Effector memory CD8-positive, alpha-beta T cell (primary cell): ENCODE data around the gene MAGI3.
"Not testable (repeated sequence)": the region's sequence is repeated elsewhere in the genome, so short reads cannot be mapped to it uniquely, and the experiment has no call there.

ENCODE experiments used
- ATAC-seq: fragments of 150-1000 bp; cut with Tn5 transposase; replicated peaks from 2 replicates; pipeline ENCODE4 v1.10.0; 2021; ENCODE audit warnings: mild to moderate bottlenecking, moderate library complexity
- DNase-seq, 3 experiments: peaks; one replicate each; pipeline ENCODE4 v3.0.0; 2021
- H3K27ac Mint-ChIP-seq, 2 donors: one replicate each; pipeline ENCODE4 v1.8.0; 2022; ENCODE audit warnings: mild to moderate bottlenecking in 2 of 2, mixed read lengths in 2 of 2, moderate library complexity in 2 of 2
- H3K27me3 Mint-ChIP-seq, 2 donors: one replicate each; pipeline ENCODE4 v1.8.0; 2022; ENCODE audit warnings: mixed read lengths in 2 of 2
- H3K36me3 Mint-ChIP-seq: one replicate; pipeline ENCODE4 v1.8.0; 2022; ENCODE audit warnings: mild to moderate bottlenecking, moderate library complexity, mixed read lengths; ENCODE audit not compliant: insufficient read depth
- H3K4me1 Mint-ChIP-seq, 2 donors: one replicate each; pipeline ENCODE4 v1.8.0; 2022; ENCODE audit warnings: low read depth in 2 of 2, mixed read lengths in 2 of 2
- H3K4me3 Mint-ChIP-seq, 2 donors: one replicate each; pipeline ENCODE4 v1.8.0; 2022; ENCODE audit warnings: mild to moderate bottlenecking in 2 of 2, mixed read lengths in 2 of 2, moderate library complexity in 2 of 2
- H3K9me3 Mint-ChIP-seq, 2 donors: one replicate each; pipeline ENCODE4 v1.8.0; 2022; ENCODE audit warnings: mixed read lengths in 2 of 2

The MAGI3 gene

DNA sequence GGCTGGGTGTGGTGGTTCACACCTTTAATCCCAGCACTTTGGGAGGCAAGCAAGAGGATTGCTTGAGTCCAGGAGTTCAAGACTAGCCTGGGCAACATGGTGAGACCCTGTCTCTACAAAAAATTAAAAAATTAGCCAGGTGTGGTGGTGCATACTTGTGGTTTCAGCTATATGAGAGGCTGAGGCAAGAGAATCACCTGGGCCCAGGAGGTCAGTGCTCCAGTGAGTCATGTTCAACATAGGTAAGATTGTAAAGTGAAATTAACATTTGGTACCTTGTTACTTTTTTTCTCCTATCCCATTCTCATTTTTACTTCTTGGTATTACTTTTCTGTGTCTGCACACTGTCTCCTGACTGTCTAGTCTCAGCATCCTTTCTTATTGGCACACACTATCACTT is 19.0 kb downstream of the MAGI3 start:
- DNase-seq, result no peak
- Mint-ChIP-seq H3K27me3 (peaks cover 0 to 9% of the 10 kb centered on the region in 2 donors), H3K36me3 (no peaks in the 10 kb centered on the region), H3K4me1 (no peaks in the 10 kb centered on the region), H3K9me3 (peaks cover 0 to 5% of the 10 kb centered on the region in 2 donors), H3K4me3 (no peak overlapping the region), H3K27ac (no peak overlapping the region)
- no peak for ATAC-seq

DNA sequence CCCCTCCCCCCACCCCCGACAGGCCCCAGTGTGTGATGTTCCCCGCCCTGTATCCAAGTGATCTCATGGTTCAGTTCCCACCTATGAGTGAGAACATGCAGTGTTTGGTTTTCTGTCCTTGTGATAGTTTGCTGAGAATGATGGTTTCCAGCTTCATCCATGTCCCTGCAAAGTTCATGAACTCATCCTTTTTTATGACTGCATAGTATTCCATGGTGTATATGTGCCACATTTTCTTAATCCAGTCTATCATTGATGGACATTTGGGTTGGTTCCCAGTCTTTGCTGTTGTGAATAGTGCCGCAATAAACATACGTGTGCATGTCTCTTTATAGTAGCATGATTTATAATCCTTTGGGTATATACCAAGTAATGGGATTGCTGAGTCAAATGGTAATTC is 21.7 kb downstream of the MAGI3 start:
- H3K4me1 Mint-ChIP-seq, H3K27me3 Mint-ChIP-seq, H3K4me3 Mint-ChIP-seq, ATAC-seq, DNase-seq, H3K9me3 Mint-ChIP-seq, H3K36me3 Mint-ChIP-seq, H3K27ac Mint-ChIP-seq: not testable (repeated sequence)

DNA sequence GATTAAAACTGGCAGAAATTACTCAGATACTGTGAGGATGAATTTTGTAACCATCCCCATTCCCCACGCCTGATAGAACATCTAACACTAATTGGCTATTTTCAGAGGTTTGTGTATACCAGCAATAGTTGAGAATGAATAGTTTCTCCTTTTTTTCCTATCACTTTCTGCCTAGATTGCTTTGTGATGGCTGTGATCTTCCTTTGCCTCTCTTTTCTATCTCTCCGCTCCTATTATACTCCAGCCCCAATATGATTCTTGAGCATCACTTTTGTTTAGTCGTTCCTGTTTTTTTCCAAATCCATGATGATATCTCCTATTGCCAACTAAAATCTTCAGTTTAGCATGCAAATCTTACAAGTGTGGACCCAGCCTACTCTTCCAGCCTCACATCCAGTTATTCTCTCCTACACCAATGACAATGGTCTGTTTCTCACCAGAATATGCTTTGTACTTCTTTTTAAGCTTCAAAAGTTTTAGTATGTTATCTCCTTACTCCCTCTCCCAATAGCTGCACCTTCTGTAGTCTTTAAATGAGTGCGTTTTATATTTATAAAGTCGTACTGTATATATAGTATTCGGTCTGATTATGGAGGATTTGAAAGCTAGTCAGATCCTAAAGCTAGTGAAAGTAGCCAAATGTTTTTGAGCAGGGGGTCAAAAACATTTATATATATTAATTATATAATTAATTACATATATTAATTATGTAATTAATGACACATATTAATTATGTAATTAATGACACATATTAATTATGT is 25.2 kb downstream of the MAGI3 start:
- H3K27me3 Mint-ChIP-seq, result peaks cover 0 to 21% of the 10 kb centered on the region in 2 donors
- no peak overlapping the region for H3K27ac Mint-ChIP-seq
- DNase-seq (no peak), ATAC-seq (no peak)
- no peaks in the 10 kb centered on the region for H3K4me1 Mint-ChIP-seq
- no peaks in the 10 kb centered on the region for H3K36me3 Mint-ChIP-seq
- H3K9me3 Mint-ChIP-seq, result peaks cover 0 to 7% of the 10 kb centered on the region in 2 donors
- H3K4me3 Mint-ChIP-seq, result no peak overlapping the region

DNA sequence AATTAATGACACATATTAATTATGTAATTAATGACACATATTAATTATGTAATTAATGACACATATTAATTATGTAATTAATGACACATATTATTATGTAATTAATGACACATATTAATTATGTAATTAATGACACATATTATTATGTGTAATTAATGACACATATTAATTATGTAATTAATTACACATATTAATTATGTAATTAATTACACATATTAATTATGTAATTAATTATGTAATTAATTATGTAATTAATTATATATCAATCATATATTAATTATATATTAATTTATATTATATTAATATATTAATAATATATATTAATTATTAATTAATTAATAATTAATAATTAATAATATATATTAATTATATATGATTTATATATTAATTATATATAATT is 25.8 kb downstream of the MAGI3 start:
- DNase-seq, H3K4me3 Mint-ChIP-seq, H3K36me3 Mint-ChIP-seq, H3K9me3 Mint-ChIP-seq, ATAC-seq, H3K4me1 Mint-ChIP-seq, H3K27ac Mint-ChIP-seq: not testable (repeated sequence)
- peaks cover 0 to 21% of the 10 kb centered on the region in 2 donors for H3K27me3 Mint-ChIP-seq

DNA sequence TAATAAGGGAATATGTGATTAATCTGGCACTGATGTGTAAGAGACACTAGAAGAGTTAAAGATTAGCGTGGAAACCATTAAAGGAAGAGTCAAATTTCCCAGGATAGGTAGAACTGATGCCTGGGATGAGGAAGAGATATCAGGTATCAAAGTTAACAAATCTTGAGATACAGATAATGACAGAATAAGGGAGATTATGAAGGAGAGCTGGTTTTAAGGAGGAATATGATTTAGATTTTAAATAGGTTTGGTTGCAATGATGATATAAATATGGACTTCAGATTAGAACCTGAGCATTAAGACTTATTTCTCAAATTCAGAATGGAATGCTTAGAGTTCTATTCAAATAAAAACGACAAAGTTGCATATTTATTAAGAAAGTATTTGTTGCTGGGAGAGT is 26.2 kb downstream of the MAGI3 start:
- Mint-ChIP-seq H3K27me3 (peaks cover 0 to 22% of the 10 kb centered on the region in 2 donors), H3K4me3 (no peak overlapping the region), H3K4me1 (peaks cover 0 to 1% of the 10 kb centered on the region in 2 donors), H3K27ac (no peak overlapping the region), H3K9me3 (peaks cover 0 to 7% of the 10 kb centered on the region in 2 donors), H3K36me3 (no peaks in the 10 kb centered on the region)
- ATAC-seq (no peak), DNase-seq (no peak)

DNA sequence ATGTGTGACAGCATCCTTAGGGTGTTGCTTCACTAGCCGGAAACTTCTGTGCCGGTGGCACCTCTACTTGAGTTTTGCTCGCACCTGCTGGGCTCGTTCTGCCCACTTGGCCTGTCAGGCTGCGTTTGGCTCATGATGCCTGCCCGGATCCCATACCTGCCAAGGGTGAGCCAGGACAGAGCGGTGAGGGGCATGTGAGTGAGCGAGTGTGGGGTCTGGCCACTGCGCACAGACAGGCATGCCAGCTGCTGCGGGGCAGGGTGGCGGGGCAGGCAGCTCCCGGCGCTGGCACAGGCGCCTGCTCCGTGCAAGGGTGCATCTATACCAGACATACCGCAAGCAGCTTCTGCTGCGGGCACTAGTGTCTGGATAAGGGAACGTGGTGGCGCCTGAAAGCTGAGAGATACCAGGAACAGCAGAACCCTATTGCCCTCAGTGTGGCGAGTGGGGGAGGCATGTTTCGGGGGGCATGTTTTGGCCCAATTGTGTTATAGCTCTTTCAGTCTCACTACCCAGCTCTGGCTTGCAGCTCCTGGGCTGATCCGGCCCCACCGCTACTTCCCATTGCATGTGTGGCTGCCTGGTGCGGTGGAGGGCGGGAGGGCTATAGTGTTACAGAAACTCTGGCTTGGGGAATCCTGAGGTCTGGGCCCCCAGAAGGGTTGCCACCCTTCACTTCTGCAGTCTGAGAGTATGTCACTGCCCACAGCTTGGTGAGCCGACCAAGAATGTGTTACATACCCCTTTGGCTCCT is 32.2 kb downstream of the MAGI3 start:
- Mint-ChIP-seq H3K4me3 (no peak overlapping the region), H3K27ac (no peak overlapping the region), H3K36me3 (peaks cover 2% of the 10 kb centered on the region), H3K9me3 (peaks cover 3 to 8% of the 10 kb centered on the region in 2 donors), H3K27me3 (peaks cover 0 to 32% of the 10 kb centered on the region in 2 donors), H3K4me1 (peaks cover 0 to 6% of the 10 kb centered on the region in 2 donors)
- no peak for ATAC-seq
- no peak for DNase-seq

DNA sequence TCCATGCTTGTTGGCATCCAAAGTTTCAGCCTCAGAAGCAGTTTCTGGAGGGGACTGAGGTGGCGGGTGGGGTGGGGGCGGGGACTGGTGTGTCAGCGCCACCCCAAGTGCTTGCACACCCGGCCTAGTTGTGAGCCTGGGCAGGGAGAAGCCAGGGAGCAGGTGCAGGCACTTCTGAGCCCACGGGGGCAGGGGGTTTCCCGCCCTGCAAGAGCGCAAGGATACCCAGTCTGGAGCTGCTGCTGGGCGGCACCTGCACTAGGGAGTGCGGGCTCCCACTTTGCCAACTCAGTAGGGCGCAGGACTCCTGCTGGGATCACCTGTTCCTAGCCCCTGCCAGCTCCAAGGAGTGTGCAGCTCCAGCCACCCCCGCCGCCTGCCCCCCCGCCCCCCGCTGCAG is 33.5 kb downstream of the MAGI3 start:
- H3K9me3 Mint-ChIP-seq, result peaks cover 3 to 8% of the 10 kb centered on the region in 2 donors
- peaks cover 2% of the 10 kb centered on the region for H3K36me3 Mint-ChIP-seq
- no peak overlapping the region for H3K27ac Mint-ChIP-seq
- DNase-seq (no peak), ATAC-seq (no peak)
- H3K4me1 Mint-ChIP-seq, result peaks cover 0 to 6% of the 10 kb centered on the region in 2 donors
- peaks cover 0 to 28% of the 10 kb centered on the region in 2 donors for H3K27me3 Mint-ChIP-seq
- no peak overlapping the region for H3K4me3 Mint-ChIP-seq

DNA sequence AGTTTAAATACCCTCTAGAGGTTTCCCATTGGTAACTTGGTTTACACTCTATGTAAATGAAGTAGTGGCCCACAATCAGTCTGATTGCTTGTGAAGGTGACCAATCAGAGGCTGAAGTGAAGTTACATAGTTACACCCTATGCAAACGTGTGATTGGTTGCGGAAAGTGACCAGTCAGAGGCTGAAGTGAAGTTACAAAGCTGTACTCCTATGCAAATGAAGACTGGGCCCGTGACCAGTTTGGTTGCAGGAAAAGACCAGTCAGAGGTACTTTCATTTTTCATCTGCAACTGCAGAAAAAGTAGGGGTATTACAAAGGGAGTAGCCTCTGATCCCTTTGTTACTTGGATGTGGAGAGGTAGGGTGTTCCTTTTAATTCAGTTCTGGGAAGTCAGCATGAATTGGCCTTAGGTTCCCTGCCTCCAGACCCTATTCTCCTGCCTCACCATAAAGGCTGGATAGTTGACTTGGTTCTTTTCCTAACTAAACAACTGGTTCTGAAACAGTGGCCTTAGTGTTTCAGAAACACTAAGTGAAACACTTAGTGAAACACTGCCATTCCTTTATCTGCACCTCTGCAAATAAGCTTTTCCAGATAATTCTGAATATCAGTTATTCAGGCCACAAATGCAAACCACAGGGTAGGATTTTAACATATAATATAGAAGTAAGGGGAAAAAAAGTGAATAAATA is 39.3 kb downstream of the MAGI3 start:
- no peak overlapping the region for H3K27ac Mint-ChIP-seq
- DNase-seq, result no peak
- H3K27me3 Mint-ChIP-seq, result no peaks in the 10 kb centered on the region
- no peak overlapping the region for H3K4me3 Mint-ChIP-seq
- peaks cover 0 to 4% of the 10 kb centered on the region in 2 donors for H3K4me1 Mint-ChIP-seq
- peaks cover 0 to 8% of the 10 kb centered on the region in 2 donors for H3K9me3 Mint-ChIP-seq
- peaks cover 2% of the 10 kb centered on the region for H3K36me3 Mint-ChIP-seq
- ATAC-seq, result no peak

DNA sequence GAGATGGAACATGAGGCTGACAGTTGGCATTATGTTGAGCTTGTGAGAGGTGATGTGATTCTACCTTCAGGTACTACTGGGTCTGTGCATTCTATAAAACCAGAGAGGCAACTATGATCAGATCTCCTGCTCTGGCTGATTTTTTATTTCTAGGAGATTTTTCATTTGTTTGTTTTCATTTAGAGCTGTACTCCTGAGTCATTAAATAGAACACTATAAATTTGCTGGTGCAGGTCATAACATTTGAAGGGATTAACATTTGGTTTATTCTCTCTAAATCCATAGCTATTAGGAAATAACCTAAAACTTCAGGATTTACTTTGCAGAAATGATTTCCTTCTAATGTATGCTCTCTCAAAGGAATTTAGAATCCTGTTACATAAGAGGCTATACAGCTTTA is 42.9 kb downstream of the MAGI3 start:
- H3K9me3 Mint-ChIP-seq, result no peaks in the 10 kb centered on the region
- H3K27ac Mint-ChIP-seq, result no peak overlapping the region
- peaks cover 0 to 4% of the 10 kb centered on the region in 2 donors for H3K4me1 Mint-ChIP-seq
- H3K36me3 Mint-ChIP-seq, result no peaks in the 10 kb centered on the region
- peaks cover 4 to 9% of the 10 kb centered on the region in 2 donors for H3K27me3 Mint-ChIP-seq
- ATAC-seq, result no peak
- DNase-seq, result no peak
- no peak overlapping the region for H3K4me3 Mint-ChIP-seq

DNA sequence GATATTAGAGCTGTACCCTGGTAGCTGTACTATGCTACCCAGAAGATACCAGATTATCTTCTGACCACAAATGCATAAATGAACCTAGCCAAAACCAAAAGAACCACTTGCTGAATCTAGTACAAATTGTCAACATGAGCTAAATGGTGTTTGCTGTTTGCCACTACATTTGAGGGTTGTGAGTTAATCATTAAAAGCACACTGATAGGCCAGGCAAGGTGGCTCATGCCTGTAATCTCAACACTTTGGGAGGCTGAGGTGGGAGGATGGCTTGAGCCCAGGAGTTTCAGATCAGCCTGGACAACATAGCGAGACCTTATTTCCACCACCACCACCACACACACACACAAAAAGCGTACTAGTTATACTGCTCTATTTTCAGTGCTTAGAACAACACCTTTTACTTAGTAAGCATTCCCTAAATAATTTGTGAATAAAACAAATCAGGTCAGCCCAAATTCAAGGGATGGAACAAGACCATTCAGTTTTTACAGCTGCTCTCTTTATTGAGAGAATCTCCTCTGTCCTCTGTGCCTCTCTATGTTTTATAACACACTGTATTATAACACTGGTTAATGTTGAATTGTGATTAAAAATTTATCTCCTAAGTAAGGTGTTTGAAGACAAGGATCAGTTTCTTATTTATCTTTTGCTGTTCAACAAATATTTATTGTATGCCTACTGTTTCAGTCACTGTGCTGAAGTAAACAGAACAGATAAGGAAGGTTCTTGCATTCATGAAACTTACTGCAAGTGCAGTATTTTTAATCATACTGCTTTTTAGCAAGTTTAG is 44.0 kb downstream of the MAGI3 start:
- DNase-seq, result no peak
- Mint-ChIP-seq H3K27ac (no peak overlapping the region), H3K4me1 (peaks cover 0 to 4% of the 10 kb centered on the region in 2 donors), H3K9me3 (no peaks in the 10 kb centered on the region), H3K27me3 (peaks cover 11 to 20% of the 10 kb centered on the region in 2 donors), H3K36me3 (no peaks in the 10 kb centered on the region), H3K4me3 (no peak overlapping the region)
- ATAC-seq, result no peak

DNA sequence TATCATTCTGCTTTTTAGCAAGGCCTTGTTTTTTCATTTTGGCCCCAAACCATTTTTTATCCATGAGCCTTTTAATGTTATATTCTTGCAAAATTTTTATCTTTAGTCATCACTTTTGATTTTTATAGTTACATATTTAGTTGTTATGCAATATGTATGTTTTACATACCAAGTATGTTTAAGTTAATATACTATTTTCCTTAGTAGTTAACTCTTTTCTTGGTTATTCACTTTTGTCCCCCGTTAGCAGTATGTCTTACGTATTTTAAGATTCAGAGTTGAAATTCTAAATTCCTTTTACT is 44.5 kb downstream of the MAGI3 start:
- H3K4me3 Mint-ChIP-seq, result no peak overlapping the region
- H3K27ac Mint-ChIP-seq, result no peak overlapping the region
- peaks cover 11 to 25% of the 10 kb centered on the region in 2 donors for H3K27me3 Mint-ChIP-seq
- no peaks in the 10 kb centered on the region for H3K9me3 Mint-ChIP-seq
- H3K36me3 Mint-ChIP-seq, result no peaks in the 10 kb centered on the region
- H3K4me1 Mint-ChIP-seq, result peaks cover 0 to 4% of the 10 kb centered on the region in 2 donors
- DNase-seq (no peak), ATAC-seq (no peak)

DNA sequence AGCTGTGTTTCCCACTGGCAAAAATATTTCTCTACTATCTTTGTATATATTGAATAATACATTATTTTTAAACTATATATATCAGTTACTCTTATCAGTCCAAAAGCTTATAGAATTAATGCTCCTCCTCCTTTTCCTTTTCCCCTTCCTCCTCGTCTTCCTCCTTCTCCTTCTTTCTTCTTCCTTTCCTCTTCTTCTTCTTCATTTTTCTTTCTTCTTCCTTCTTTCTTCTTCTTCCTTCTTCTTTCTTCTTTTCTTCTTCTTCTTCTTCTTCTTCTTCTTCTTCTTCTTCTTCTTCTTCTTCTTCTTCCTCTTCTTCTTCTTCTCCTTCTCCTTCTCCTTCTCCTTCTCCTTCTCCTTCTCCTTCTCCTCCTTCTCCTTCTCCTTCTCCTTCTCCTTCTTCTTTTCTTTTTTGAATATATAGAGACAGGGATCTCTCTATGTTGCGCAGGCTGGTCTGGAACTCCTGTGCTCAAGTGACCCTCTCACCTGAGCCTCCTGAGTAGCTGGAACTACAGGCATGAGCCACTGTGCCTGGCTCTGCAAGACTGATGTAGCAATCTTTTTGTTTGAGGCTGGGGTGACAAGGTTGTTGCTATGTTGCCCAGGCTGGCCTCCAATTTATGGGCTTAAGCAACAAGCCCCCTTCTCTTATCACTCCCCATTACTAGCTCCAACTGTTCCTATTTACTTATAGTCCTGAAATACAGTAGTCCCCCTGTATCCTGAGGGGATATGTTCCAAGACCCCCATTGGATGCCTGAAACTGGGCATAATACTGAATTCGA is 47.4 kb downstream of the MAGI3 start:
- Mint-ChIP-seq H3K4me3 (no peak overlapping the region), H3K36me3 (no peaks in the 10 kb centered on the region), H3K27ac (peak overlapping the region in 1 of 2 donors; percentile 38), H3K27me3 (peaks cover 11 to 25% of the 10 kb centered on the region in 2 donors), H3K9me3 (no peaks in the 10 kb centered on the region), H3K4me1 (peaks cover 0 to 4% of the 10 kb centered on the region in 2 donors)
- ATAC-seq (no peak), DNase-seq (no peak)
